Measurements from ENCODE around the gene PLK5. TPM values are rescaled to one million over a fixed set of nuclear protein-coding genes. Genes with fewer than 3 reads are reported as not detected.

The PLK5 gene
- polyA plus RNA-seq, 1 of the 3 experiments (the other 2 are of a cell fraction): not detected

GRCh38 chr19:1560286-1560882 lies 36.5 kb downstream of the PLK5 start (continued):
- TF ChIP-seq, protein P1, sequence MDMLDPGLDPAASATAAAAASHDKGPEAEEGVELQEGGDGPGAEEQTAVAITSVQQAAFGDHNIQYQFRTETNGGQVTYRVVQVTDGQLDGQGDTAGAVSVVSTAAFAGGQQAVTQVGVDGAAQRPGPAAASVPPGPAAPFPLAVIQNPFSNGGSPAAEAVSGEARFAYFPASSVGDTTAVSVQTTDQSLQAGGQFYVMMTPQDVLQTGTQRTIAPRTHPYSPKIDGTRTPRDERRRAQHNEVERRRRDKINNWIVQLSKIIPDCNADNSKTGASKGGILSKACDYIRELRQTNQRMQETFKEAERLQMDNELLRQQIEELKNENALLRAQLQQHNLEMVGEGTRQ (IDR thresholded peaks at IDR 0.05; ENCODE audit: borderline replicate concordance, low read depth, low read length): no peak

DNA sequence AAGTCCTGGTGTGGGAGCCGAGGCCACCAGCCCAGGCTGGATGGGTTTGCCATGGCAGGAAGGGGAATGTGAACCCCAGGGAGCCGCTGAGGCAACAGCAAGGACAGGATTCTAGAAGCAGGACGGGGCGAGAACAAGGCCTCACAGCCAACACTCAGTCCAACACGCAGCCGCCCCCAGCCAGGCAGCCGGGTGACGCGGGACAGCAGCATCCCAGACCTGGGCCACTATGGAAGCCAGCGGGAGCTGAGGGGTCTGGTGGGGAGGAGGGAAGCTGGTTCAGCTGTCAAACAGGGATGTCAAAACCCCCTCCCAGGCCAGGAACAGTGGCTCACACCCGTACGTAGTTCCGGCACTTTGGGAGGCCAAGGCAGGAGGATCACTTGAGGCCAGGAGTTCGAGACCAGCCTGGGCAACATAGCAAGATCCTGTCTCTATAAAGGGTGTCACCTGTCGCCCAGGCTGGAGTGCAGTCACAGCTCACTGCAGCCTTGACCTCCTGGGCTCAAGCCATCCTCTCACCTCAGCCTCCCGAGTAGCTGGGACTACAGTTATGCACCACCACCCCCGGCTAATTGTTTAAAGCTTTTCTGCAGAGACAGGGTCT lies 37.5 kb downstream of the PLK5 start:
- ChIA-PET POLR2A (no interaction called here), CTCF (interaction anchor here (3.6 kb wide), 1 partner anchor 15 kb away, joined by 19 read pairs; no protein-coding TSS in a partner anchor)
- peaks cover 98% of the 10 kb centered on the region for H4K20me1 ChIP-seq (ENCODE audit: insufficient read depth)
- WGBS (ENCODE audit: low lambda C conversion rate): 90% methylated on average over 5 of the region's 17 CpGs
- no peaks in the 10 kb centered on the region for H3K9me2 ChIP-seq
- no peaks in the 10 kb centered on the region for H3F3A ChIP-seq (replicated peaks; ENCODE audit: insufficient read depth)
- no peak overlapping the region for H3K27ac ChIP-seq (ENCODE audit: low read depth in 2 of 2, low read length in 1 of 2)
- peaks cover 98% of the 10 kb centered on the region for H3K79me2 ChIP-seq (ENCODE audit: insufficient read depth)
- H3K4me2 ChIP-seq: no peak overlapping the region
- peaks cover 0 to 2% of the 10 kb centered on the region in 2 experiments for H3K36me3 ChIP-seq (replicated peaks in 1 of 2; ENCODE audit: control insufficient read depth in 1 of 2, insufficient read depth in 2 of 2, low read length in 1 of 2)
- H2AFZ ChIP-seq (ENCODE audit: low read depth): no peak overlapping the region
- H3K9me3 ChIP-seq: no peaks in the 10 kb centered on the region
- no peak overlapping the region for H3K9ac ChIP-seq
- no peaks in the 10 kb centered on the region for H3K27me3 ChIP-seq (ENCODE audit: insufficient read depth)
- no peak for TF ChIP-seq TAF1 (IDR thresholded peaks at IDR 0.05; ENCODE audit: borderline replicate concordance, low read depth, low read length)
- TF ChIP-seq FOSL2 (IDR thresholded peaks at IDR 0.05; ENCODE audit: borderline replicate concordance, low read depth): no peak
- TF ChIP-seq SIN3A (IDR thresholded peaks at IDR 0.05; ENCODE audit: borderline replicate concordance, low read depth, low read length): no peak
- TF ChIP-seq TEAD4 (IDR thresholded peaks at IDR 0.05; ENCODE audit: borderline replicate concordance, insufficient read depth): no peak
- no peak for TF ChIP-seq TCF12 (IDR thresholded peaks at IDR 0.05)
- no peak for TF ChIP-seq FOXJ3 (CRISPR knock-in tag; IDR thresholded peaks at IDR 0.05)
- no peak for TF ChIP-seq RCOR1 (IDR thresholded peaks at IDR 0.05; ENCODE audit: low read length)
- peaks cover 0 to 8% of the 10 kb centered on the region in 2 experiments; a peak in 2 of 4 replicates for H3K4me1 ChIP-seq (ENCODE audit: control insufficient read depth in 1 of 2, insufficient read depth in 2 of 2, low read depth in 1 of 2, low read length in 1 of 2)
- DNase-seq: no peak
- H3K4me3 ChIP-seq (ENCODE audit: low read depth in 2 of 2, low read length in 1 of 2): no peak overlapping the region

- POLR2A ChIA-PET: no interaction called here
- WGBS (ENCODE audit: low lambda C conversion rate): 100% methylated on average over 2 of the region's 6 CpGs
- Histone ChIP-seq H4K20me1 (ENCODE audit: insufficient read depth) (peaks cover 81% of the 10 kb centered on the region), H3K27me3 (ENCODE audit: insufficient read depth) (no peaks in the 10 kb centered on the region), H3K9me2 (no peaks in the 10 kb centered on the region), H3K4me3 (ENCODE audit: low read depth in 2 of 2, low read length in 1 of 2) (no peak overlapping the region), H2AFZ (ENCODE audit: low read depth) (no peak overlapping the region), H3K4me1 (ENCODE audit: control insufficient read depth in 1 of 2, insufficient read depth in 2 of 2, low read depth in 1 of 2, low read length in 1 of 2) (peaks cover 0 to 8% of the 10 kb centered on the region in 2 experiments; a peak in 2 of 4 replicates), H3K9me3 (no peaks in the 10 kb centered on the region), H3F3A (replicated peaks; ENCODE audit: insufficient read depth) (no peaks in the 10 kb centered on the region), H3K36me3 (replicated peaks in 1 of 2; ENCODE audit: control insufficient read depth in 1 of 2, insufficient read depth in 2 of 2, low read length in 1 of 2) (no peaks in the 10 kb centered on the region), H3K79me2 (ENCODE audit: insufficient read depth) (peaks cover 91% of the 10 kb centered on the region), H3K27ac (ENCODE audit: low read depth in 2 of 2, low read length in 1 of 2) (no peak overlapping the region), H3K4me2 (no peak overlapping the region), H3K9ac (no peak overlapping the region)
- CTCF ChIA-PET: interaction anchor here (0.7 to 5.0 kb wide), 4 partner anchors 12 to 263 kb away, joined by 3 to 37 read pairs (median 4); partner anchors contain the start of gene UQCR11
- TF ChIP-seq JUND (IDR thresholded peaks at IDR 0.05) (no peak), EP300 (IDR thresholded peaks at IDR 0.05; ENCODE audit: borderline replicate concordance in 1 of 2, low read depth in 1 of 2, low read length in 1 of 2) (no peak), SMC3 (IDR thresholded peaks at IDR 0.05; ENCODE audit: low read depth, low read length) (no peak), NFIC (IDR thresholded peaks at IDR 0.05; ENCODE audit: borderline replicate concordance) (no peak), POLR2AphosphoS5 (IDR thresholded peaks at IDR 0.05; ENCODE audit: low read depth, low read length) (no peak), SIN3A (IDR thresholded peaks at IDR 0.05; ENCODE audit: borderline replicate concordance, low read depth, low read length) (no peak), FOXJ3 (CRISPR knock-in tag; IDR thresholded peaks at IDR 0.05) (no peak), ELF1 (IDR thresholded peaks at IDR 0.05) (no peak), MXI1 (IDR thresholded peaks at IDR 0.05; ENCODE audit: low read depth, low read length) (no peak), RCOR1 (IDR thresholded peaks at IDR 0.05; ENCODE audit: low read length) (no peak), TAF1 (IDR thresholded peaks at IDR 0.05; ENCODE audit: borderline replicate concordance, low read depth, low read length) (no peak), REST (IDR thresholded peaks at IDR 0.05; ENCODE audit: low read depth, low read length) (no peak)
- TF ChIP-seq, protein P1 (IDR thresholded peaks at IDR 0.05; ENCODE audit: borderline replicate concordance, low read depth, low read length): no peak
- no peak for DNase-seq
Observed at GRCh38 chr19:1563251-1563650, 39.4 kb downstream of the PLK5 start.

Data from SK-N-SH (cell line).